NCI-H1105 (cell line): ENCODE data around the gene GASK1A.
"Not testable (repeated sequence)": the region's sequence is repeated elsewhere in the genome, so short reads cannot be mapped to it uniquely, and the experiment has no call there.

ENCODE experiments used
- DNase-seq: peaks from one replicate; lab custom pipeline; 2025; lab: John Stamatoyannopoulos, UW

Gene GASK1A

DNA sequence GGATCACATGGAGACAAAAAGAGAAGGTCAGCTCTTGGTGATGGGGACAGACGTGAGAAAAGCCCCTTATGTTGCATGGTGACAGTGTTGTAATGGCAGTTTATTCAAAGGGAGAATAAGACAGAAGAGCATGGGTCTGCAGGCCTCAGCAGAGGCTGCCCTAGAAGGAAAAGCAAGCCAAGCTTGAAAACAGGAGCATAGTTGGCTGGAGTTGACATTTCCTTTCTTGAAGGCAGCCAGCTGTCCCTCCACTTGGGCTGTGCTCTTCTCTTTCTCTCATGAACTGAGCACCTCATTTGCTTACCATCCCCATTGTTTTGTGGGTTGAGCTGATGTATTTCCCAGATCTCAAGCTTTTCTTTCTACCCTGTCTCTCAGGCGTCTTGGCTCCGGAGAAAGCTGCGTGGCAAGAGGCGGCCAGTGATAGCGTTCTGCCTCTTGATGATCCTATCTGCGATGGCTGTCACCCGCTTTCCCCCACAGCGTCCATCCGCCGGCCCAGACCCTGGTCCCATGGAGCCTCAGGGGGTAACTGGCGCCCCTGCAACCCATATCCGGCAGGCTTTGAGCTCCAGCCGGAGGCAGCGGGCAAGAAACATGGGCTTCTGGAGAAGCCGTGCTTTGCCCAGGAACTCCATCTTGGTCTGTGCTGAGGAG, 52.9 kb downstream of the GASK1A start:
- DNase-seq = no peak

DNA sequence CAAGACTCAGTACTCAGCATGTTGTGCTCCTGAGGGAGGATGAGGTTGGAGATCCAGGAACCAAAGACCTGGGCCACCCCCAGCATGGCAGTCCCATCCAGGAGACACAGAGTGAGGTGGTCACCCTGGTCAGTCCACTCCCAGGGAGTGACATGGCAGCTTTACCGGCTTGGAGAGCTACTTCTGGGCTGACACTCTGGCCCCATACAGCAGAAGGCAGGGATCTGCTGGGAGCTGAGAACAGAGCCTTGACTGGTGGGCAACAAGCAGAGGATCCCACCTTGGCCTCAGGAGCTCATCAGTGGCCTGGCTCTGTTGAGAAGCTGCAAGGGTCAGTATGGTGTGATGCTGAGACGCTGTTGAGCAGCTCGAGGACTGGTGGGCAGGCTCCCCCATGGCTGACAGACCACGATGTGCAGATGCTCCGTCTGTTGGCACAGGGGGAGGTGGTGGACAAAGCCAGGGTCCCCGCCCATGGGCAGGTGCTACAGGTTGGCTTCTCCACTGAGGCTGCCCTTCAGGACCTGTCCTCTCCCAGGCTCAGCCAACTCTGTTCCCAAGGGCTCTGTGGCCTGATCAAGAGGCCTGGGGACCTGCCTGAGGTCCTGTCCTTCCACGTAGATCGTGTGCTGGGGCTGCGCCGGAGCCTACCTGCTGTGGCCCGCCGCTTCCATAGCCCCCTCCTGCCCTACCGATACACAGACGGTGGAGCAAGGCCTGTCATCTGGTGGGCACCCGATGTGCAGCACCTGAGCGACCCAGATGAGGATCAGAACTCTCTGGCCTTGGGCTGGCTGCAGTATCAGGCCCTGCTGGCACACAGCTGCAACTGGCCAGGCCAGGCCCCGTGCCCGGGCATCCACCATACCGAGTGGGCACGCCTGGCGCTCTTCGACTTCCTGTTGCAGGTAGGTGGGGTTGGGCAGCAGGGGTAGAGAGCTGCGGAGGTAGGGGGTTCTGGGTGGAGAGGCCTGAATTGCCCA, 53.8 kb downstream of the GASK1A start:
- no peak for DNase-seq

- DNase-seq = no peak
These were observed 55.1 kb downstream of the GASK1A start for GRCh38 chr3:43034200-43034599.

DNA sequence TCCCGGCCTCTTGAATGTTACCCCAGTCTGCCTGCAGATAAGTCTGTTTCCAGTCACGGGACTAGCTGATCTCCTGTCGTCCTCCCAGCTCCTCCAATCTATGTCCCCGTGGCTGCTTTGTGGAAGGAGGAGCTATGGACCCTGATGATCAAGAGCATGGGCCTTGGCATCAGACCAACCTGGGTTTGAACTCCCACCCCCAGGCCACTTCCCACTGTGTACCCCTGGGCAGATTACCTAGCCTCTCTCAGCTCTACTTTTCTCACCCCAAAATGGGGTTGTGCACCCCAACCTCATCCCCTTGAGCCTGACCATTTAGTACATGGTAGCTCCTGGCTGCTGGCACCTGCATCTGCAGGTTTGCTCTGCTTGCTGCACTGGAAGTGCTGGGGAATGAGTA, 55.8 kb downstream of the GASK1A start:
- DNase-seq = no peak

GRCh38 chr3:43035801-43036365, 56.8 kb downstream of the GASK1A start:
- no peak for DNase-seq

DNA sequence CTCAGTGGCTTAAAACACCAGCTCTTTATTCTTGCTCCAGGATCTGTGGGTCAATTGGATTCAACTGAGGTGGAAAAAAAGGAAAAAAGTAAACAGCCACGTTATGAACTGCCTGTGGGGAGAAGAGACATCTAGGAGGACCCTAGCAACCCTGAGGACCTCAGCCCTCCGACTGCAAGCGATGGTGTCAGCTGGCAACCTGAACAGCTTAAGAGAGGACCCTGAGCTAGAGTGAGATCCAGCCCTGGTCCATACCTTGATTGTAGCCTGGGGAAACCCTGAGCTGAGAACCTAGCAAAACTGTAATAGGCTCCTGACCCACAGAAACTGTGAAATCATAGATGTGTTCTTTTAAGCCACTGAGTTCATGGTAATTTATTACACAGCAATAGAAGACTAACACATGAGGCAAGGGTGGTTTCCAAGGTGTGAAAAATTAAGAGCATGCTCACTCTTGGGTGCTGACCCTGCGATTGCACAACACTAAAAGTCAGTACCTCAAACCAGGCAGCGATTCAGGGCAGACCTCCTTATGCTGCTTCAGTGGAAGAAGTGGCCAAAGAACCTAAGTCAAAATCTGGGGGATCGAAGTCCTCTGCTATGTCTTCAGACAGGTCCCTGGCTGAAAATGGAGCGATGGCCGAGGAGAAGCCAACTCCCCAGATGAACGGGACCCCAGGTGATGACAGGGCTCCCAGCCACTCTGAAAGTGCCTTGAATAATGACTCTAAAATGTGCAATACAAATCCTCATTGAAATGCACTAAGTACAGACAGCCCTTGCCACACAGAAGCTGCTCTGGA, 57.7 kb downstream of the GASK1A start:
- no peak for DNase-seq

- no peak for DNase-seq
These were observed 58.9 kb downstream of the GASK1A start for GRCh38 chr3:43038010-43038409.

DNA sequence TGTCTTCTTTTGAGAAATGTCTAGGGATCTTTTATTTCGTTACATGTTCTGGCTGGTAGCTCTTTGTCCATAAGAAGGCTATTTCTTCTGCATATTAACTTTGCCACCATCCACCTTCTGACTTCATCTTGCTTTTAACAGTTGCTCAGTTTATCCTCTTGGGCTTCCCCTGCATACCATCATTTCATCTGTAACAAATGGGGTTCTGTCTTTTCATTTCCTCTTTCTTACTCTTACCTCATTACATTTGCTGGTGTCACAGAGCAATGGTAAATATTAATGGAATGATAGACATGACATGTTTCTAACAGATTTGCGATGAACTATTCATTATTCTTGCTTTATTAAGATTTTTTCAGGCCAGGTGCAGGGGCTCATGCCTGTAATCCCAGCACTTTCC, 62.4 kb downstream of the GASK1A start:
- DNase-seq = no peak

GRCh38 chr3:43043071-43043766, 64.1 kb downstream of the GASK1A start:
- DNase-seq = no peak

- no peak for DNase-seq
These were observed 64.7 kb downstream of the GASK1A start for GRCh38 chr3:43043793-43044192.

DNA sequence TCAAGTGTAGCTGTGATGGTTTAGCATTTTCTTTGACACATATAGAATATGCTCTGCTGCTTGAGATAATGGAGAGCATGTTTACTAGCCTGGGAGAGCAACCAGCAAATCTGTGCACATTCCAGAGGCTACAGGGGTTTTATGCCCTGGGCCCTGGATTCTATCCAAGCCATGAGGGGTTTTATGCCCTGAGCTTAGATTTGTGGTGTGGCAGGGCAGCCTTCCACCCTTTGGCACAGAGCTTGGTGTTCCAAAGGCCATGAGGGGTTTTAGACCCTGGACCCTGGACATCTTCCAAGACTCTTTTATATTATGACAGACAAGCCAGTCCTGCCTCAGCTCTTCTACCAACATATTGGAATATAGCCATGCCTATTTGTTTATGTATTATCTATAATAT, 66.0 kb downstream of the GASK1A start:
- not testable (repeated sequence) for DNase-seq

DNA sequence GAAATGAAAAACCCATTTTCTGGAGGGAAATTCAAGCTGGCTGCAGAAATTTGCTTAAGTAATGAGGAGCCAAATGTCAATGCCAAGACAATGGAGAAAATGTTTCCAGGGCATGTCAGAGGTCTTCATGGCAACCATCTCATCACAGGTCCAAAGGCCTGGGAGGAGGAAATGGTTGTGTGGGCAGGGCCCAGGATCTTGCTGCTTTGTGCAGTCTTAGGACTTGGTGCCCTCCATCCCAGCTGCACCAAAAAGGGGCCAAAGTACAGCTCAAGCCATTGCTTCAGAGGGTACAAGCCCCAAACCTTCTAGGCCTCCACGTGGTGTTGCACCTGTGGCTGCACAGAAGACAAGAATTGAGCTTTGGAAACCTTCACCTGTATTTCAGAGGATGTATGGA, 67.5 kb downstream of the GASK1A start:
- no peak for DNase-seq

GRCh38 chr3:43048470-43048869, 69.4 kb downstream of the GASK1A start:
- DNase-seq = no peak

DNA sequence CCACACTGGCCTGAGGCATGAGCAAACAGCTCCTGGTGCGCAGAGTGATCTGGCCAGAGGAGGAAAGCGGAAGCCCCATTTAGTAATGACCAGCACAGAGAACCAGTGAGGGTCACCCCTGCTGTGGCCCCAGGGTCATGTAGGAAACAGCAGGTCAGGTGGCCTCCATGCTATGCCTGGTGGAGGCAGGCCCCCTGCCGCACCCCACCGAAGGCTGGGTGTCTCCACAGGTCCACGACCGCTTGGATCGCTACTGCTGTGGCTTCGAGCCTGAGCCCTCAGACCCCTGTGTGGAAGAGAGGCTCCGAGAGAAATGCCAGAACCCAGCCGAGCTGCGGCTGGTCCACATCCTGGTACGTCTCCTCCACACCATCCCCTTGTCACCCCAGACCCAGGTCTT, 74.2 kb downstream of the GASK1A start:
- no peak for DNase-seq

DNA sequence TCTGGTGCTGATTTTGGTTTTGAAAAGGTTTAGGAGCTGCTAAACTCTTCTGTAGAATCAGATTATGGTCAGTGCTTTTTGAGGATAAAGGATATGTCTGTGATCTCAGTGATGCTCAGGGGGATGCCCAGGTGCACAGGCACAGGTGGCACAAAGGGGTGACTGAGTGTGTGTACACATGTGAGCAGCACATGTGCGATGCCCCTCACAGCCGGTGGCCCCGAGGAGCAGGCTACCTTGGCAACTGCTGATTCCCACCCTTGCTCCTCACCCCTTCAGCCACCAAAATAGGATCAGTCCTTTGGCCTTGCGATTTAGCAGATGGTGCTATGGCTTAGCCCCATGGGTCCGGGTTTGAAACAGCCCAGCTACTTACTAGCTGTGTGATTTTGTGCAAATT, 75.6 kb downstream of the GASK1A start:
- DNase-seq = no peak

GRCh38 chr3:43055393-43055792, 76.3 kb downstream of the GASK1A start:
- no peak for DNase-seq

DNA sequence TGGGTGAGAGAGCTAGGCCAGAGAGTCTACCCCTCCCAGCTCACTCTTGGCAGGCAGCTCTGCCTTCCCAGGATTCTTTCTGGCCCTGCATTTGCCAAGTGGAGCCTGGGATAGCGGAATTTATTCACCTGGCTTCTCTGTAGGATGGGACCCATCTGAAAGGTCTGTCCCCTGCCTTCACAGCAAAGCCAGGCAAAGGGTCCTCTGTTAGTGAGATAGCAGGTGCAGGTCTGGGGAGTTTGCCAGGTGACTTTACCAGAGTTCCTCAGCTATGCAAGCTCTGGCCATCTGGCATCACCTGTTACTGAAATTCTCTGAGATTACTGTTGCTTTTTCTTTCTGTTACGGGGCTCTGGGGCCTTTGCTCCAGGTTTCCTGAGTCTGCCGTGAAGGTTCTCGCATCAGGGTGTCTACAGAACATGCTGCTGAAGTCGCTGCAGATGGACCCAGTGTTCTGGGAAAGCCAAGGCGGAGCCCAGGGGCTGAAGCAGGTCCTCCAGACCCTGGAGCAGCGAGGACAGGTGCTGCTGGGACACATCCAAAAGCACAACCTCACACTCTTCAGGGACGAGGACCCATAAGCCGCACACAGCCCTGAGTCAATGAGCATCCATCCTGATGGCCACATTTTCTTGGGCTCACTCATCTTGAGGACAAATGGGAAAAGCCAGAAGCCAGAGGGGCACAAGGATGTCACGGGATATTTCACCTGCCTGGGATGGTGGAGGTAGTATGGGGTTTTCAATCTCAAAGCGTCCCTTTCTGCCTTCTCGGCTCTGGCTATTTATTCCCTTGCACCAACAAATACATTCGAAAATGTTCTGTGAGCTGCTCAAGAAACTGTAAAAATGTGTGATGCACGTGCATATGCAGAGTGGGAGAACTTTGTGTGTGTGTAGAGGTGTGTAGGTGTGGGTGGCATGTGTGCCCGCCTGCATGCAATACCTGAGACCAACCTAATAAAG, 77.0 kb downstream of the GASK1A start:
- no peak for DNase-seq

DNA sequence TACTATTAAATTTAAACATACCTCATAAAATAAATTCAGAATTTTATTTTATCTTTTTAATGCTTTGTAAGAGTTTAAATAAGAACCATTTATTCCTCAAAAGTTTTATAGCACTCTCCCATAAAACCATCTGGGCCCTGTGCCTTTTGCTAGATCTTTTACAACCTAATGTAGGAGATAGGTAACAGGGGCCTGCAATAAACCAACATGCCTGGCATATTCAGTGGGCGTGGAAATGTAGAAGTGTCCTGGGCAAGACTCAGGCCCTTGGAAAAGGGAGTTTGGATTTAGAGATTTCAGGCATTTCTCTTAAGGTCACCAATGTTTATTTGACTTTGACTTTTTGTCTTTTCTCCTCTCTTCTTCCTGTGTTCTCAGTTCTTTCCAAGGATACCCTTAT, 80.3 kb downstream of the GASK1A start:
- DNase-seq = no peak

DNA sequence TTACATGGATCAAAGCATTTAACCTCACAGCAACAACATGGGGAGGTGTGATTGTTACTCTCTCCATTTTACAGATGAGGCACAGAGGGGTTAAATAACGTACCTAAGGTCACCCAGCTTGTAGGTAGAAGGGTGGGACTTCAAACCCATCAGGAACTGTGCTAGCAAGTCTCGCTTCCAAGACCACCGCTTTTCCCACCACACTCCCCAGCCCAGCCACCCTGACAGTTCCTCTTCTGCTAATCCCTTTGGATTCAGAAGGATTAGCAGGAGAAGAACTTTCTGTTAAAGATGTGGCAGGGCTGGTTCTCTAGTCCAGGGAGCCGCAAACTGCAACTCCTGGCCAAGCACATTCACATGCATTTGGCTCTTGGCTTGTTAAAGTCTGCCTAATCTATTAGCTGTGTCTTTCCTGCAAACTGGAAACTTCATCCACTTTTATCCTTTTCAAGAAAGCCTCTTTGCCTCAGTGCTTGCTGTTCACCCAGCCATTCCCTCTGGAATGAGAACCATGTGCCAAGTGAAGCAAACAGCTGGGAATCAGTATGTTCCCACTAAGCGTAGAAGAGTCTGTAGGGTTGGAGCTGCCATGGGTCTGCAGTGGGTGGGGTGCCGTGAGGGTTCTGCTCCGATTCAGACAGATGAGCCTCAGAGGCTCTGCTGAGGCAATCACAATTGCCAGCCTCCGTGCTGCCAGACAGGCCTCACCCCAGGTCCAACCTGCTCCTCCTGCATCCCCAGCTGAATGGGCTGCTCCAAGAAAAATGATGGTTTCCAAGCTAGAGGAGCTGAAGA, 82.2 kb downstream of the GASK1A start:
- DNase-seq = no peak
